ENCODE data around the gene PACS1.

- TF ChIP-seq CTCF (IDR thresholded peaks at IDR 0.05; ENCODE audit: insufficient read depth, low read depth, low read length), result no peak
- TF ChIP-seq EZH2 (IDR thresholded peaks at IDR 0.05; ENCODE audit: insufficient read depth, low read length), result no peak
Observed at GRCh38 chr11:66146940-66147339, 76.9 kb downstream of the PACS1 start.

All from astrocyte (in vitro differentiated cells and primary cell).